Mucosa of gallbladder (tissue), 1 donor: Measurements from ENCODE around the gene LZIC. TPM values are rescaled to one million over a fixed set of nuclear protein-coding genes. Genes with fewer than 3 reads are reported as not detected.
"Not testable (repeated sequence)": the region's sequence is repeated elsewhere in the genome, so short reads cannot be mapped to it uniquely, and the experiment has no call there.

Source experiments
- DNase-seq: peaks from one replicate; pipeline ENCODE4 v3.0.0-alpha.2; 2020; ENCODE audit warnings: low spot score
- total RNA-seq: library from RNA; stranded (reverse); gene quantifications from one replicate; pipeline ENCODE4 v1.2.1, GENCODE V29; 2021
- donor health status: DM: no; HTN: no; CAD: no.

Gene LZIC
- total RNA-seq: 39.1 TPM

DNA sequence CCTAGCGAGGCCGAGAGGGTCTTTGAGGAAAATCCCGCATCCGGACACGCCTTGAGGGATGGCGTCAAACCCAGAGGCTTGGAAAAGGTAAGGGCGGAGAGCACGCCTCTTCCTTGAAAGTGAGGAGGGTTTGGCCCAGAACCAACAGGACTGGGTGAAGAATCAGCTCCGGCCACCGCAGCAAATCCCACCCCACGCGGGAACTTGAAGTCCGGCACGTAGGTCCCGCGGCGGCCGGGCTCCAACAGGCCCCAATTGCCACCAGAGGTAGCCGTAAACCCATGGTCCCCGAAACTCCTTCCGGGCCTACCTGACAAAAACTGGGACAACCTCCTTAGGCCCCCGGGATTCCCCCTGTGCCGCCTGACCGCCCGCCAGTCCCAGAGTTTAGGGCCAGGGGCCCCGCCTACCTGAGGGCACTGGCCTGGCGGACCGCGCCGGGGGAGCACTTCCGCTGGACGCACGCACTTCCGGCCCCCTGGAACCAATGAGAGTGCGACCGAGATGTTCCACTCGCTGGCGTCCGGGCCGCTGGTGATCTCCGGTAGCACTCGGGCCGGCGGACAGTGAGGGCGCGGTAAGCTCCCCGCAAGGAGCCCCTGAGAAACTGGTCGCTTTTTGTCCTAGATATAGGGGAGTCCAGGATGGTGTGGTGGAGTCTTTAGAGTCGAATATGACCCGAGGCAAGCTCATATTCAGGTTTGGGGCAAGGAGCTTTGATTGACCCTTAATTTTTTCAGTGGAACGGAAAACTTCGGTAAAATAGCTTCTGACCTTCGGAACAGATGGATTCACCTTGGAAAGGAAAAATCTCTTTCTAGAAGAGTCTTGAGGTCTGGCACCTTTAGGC lies at the start of gene LZIC, which contains the start of gene NMNAT1:
TSS of gene LZIC (minus strand) at position 453 of the 850 bp plus-strand sequence. CDS start 6,772 bp downstream, outside the sequence.
TSS of gene NMNAT1 (plus strand) at position 537 of the 850 bp plus-strand sequence. CDS start 28,599 bp downstream, outside the sequence.
- DNase-seq: peak; percentile 93

- DNase-seq: no peak
Measured at GRCh38 chr1:9992910-9993309, 49.7 kb upstream of the LZIC start.

- no peak for DNase-seq
Measured at GRCh38 chr1:9990944-9991343, 47.8 kb upstream of the LZIC start.

GRCh38 chr1:9989773-9990172 lies 46.6 kb upstream of the LZIC start:
- DNase-seq: no peak

DNA sequence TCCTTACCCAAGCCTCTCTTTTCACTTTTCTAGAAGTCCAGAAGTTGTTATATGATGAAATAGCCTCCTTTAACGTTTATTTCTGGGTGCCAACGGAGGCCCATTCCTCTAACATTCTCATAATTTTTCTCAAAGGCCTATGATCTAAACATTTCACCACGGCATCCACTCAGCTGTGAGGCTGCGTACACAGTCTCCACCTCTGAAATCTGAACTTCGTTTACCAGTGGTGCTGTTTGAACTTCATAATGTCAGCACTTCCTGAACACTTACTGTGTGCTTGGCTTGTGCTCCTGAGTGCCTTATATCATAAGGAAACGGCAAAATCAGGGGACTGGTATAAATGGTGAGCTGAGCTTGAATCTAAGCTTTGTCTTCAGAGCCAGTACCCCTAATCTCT lies 41.8 kb upstream of the LZIC start:
- DNase-seq: no peak

GRCh38 chr1:9984253-9984652 lies 41.1 kb upstream of the LZIC start:
- no peak for DNase-seq

- no peak for DNase-seq
Measured at GRCh38 chr1:9960706-9961562, 17.7 kb upstream of the LZIC start.

GRCh38 chr1:9960011-9960410 lies 16.8 kb upstream of the LZIC start:
- no peak for DNase-seq

- DNase-seq: no peak
Measured at GRCh38 chr1:9957726-9958125, 14.5 kb upstream of the LZIC start.

- no peak for DNase-seq
Measured at GRCh38 chr1:9946315-9946714, 3.1 kb upstream of the LZIC start.

DNA sequence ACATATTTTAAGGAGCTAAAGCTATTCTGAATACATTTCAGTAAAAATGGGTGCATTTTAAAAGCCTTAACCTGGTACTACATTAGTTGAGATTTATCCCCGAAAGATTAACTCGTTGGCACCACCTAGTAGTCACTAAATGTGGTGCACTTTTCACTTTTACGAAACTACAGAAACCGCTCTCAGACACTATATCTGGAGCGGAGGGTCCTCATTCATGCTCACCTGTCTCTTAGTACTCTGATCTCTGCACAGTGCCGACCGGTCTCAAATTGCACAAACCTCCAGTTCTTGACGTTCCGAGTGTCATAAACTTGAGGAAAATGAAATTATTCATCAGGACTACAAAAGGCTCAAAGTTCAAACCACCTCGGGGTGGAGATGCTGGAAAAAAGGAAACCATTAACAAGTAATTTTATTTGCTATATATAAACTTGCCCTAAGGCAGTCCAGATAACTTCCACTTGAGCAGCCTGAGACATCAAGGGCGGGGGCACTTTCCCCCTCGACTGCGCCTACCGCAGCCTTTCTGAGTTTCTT lies 722 bp downstream of the LZIC start:
- no peak for DNase-seq

DNA sequence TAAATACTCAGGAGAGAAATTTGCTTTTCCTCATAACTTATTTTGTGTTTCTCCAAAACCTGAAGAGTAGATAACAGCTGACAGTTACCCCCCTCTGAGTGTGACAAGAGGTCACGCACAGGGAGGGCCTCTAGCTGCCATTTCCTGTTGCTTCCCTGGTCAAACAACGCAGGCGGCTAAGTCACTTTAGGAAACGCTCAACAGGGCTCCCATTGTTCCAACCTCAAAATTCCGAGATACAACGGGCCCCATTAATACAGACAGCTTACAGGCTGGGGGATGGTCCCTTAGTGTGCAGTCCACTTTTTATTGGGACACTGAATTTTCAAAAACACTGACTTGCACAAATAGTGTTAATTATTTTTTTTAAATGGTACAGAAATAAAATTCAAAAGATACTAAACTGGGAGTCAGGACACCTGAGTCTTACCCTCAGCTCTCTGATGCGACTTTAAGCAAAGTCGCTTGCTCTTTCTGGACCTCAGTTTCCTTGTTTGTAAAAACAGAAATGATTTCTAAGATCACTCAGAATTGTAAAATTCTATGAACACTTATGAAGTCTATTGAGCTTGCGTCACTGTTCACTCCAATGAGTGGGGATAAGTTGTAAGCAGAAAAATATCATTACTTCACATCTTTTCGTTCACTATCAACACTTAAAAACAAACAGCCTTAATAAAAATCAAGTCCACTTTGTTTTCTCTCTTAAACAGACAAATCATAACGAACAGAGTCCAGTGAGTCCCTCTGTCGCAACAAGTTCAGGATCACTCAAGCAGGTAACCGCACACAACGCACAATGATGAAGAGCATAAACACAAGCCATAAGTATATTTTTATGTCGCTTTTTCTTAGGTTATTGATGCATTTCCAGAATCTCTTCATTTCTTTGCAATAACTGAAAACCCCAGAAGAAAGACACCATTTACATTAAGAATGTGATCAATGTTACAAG lies 13.5 kb downstream of the LZIC start:
- no peak for DNase-seq

DNA sequence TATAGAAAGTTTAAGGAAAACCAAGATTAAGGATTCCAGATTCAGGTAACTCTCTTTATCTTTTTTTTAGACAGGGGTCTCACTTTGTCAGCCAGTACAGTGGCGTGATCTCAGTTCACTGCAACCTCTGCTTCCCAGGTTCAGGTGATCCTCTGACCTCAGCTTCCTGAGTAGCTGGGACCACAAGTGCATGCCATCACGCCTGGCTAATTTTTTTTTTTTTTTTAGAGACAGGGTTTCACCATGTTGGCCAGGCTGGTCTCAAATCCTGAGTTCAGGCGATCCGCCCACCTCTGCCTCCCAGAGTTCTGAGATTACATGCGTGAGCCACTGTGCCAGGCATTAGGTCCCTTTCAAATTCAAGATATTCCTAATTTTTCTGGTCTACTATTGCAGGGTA lies 15.9 kb downstream of the LZIC start:
- no peak for DNase-seq

- no peak for DNase-seq
Measured at GRCh38 chr1:9922342-9922741, 20.8 kb downstream of the LZIC start.

DNA sequence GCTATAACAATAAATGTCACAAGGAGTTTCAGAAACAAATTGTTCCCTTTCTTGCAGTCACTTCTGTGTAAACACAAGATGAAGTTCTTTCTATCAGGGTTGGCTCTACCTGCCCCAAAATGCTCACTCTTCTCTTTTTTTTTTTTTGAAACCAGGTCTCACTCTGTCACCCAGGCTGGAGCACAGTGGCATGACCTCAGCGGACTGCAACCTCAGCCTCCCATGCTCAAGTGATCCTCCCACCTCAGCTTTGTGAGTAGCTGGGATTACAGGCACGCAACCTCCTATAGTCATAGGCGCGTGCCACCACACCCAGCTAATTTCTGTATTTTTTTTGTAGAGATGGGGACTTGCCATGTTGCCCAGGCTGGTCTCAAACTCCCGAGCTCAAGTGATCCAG lies 22.6 kb downstream of the LZIC start:
- no peak for DNase-seq

GRCh38 chr1:9917901-9918300 lies 25.3 kb downstream of the LZIC start:
- no peak for DNase-seq

DNA sequence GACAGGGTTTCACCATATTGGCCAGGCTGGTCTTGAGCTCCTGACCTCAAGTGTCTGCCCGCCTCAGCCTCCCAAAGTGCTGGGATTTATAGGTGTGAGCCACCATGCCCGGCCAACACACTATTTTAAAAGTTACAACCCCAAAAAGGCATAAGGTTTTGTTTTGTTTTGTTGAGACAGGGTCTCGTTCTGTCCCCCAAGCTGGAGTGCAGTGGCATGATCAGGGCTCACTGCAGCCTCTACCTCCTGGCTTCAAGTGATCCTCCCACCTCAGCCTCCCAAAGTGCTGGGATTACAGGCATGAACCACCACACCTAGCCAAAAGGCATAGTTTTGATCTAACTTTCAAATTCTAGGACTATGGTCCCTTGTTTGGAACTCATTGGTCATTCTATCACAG lies 25.7 kb downstream of the LZIC start:
- not testable (repeated sequence) for DNase-seq

GRCh38 chr1:9916452-9916851 lies 26.7 kb downstream of the LZIC start:
- DNase-seq: no peak

DNA sequence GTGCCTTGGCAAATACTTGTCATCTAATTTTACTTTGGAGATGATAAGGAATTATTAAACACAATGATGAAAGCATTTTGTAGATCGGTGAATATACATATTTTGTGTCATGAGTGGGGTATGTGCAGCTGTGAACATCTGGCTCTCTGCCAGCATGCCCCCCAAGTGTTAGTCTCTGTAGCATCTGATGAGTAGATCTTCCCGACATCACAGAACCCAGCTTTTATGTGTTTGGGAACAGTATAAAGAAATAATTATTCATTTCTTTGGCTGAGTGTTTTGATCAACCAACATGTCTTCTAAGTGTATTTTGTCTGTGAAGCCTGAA lies 28.6 kb downstream of the LZIC start:
- DNase-seq: no peak

DNA sequence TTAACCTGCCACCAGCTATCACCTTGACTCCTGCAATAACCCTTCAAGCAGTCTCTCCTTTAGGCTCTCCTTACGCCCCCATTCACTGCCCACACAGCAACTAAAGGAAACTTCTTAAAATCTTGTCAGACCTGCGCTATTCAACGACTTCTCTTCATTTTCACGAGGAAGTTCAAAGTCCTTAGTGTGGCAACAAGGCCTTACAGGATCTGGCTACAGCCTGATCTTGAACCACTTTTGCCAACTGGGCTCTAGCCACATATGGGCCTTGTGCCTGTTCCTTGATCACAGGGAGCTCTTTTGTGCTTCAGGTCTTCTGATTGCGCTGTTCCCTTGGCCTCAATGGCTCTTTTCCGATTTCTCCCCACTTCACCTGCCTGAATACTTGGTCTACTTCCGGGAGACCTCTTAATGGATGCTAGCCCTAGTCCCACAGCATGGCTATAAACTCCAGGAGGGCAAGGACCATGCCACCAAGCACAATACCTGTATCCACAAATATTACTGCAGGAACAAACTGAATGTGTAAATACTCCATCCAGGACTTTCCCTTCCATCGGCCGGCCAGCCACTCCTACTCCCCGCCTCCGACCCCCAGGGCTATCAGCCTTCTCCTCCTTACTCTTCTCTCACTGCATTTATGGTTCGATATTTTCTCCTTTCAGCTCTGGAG lies 30.8 kb downstream of the LZIC start:
- no peak for DNase-seq
